OCI-LY7 (cell line): ENCODE data around the gene PLCL1. TPM values are rescaled to one million over a fixed set of nuclear protein-coding genes. Genes with fewer than 3 reads are reported as not detected.

Experiments
- BruUV-seq: library from RNA; stranded (reverse); fragments of 400-500 nt; replicated peaks from 2 replicates; lab custom pipeline; 2021; lab: Mats Ljungman, UMichigan
- CTCF ChIA-PET: fragments of 300-600 bp; sonication (Branson Sonifier 250); formaldehyde crosslinking; loops from one replicate; lab custom pipeline; 2022; ENCODE audit warnings: antibody characterized with exemption; ENCODE audit not compliant: unreplicated experiment; lab: Charles Lee
- POLR2A ChIA-PET: fragments of 300-600 bp; sonication (Branson Sonifier 250); formaldehyde crosslinking; loops from one replicate; lab custom pipeline; 2022; ENCODE audit warnings: antibody characterized with exemption; lab: Charles Lee
- DNase-seq: peaks from one replicate; pipeline ENCODE4 v3.0.0-alpha.2; 2015; ENCODE audit warnings: low spot score
- H2AFZ ChIP-seq: fragments of 200-600 bp; sonication (generic), shearing (Covaris generic); 2 replicates; pipeline ENCODE4 v1.6.1; 2014; ENCODE audit warnings: mild to moderate bottlenecking, antibody characterized with exemption, low read length, moderate library complexity
- H3K27ac ChIP-seq: fragments of 200-600 bp; sonication (generic); 2 replicates; pipeline ENCODE4 v1.5.1; 2014; ENCODE audit warnings: mixed run types, low read depth, mild to moderate bottlenecking, moderate library complexity, low read length, inconsistent platforms; ENCODE audit not compliant: poor library complexity, severe bottlenecking
- H3K36me3 ChIP-seq: fragments of 200-600 bp; sonication (generic); 2 replicates; pipeline ENCODE4 v1.6.1; 2014; ENCODE audit warnings: mild to moderate bottlenecking, antibody characterized with exemption, low read length, moderate library complexity, mixed read lengths; ENCODE audit not compliant: insufficient read depth
- H3K4me1 ChIP-seq: fragments of 200-600 bp; sonication (generic); 2 replicates; pipeline ENCODE4 v1.5.1; 2014; ENCODE audit warnings: mild to moderate bottlenecking, low read length; ENCODE audit not compliant: insufficient read depth, poor library complexity, severe bottlenecking
- H3K4me2 ChIP-seq: fragments of 200-600 bp; sonication (generic); 2 replicates; pipeline ENCODE4 v1.6.1; 2014; ENCODE audit warnings: mild to moderate bottlenecking, low read length
- H3K4me3 ChIP-seq: fragments of 200-600 bp; sonication (generic); 2 replicates; pipeline ENCODE4 v1.5.1; 2014; ENCODE audit warnings: mild to moderate bottlenecking, low read depth, low read length; ENCODE audit not compliant: poor library complexity, severe bottlenecking
- H3K79me2 ChIP-seq: fragments of 200-600 bp; sonication (generic); 2 replicates; pipeline ENCODE4 v1.6.1; 2016; ENCODE audit warnings: low read depth, mild to moderate bottlenecking, low read length, moderate library complexity, mixed read lengths; ENCODE audit not compliant: insufficient read depth
- H3K9me2 ChIP-seq: fragments of 200-600 bp; sonication (generic); 2 replicates; pipeline ENCODE4 v1.6.1; 2016; ENCODE audit warnings: mild to moderate bottlenecking, low read length, mixed read lengths; ENCODE audit not compliant: insufficient read depth
- H3K9me3 ChIP-seq: fragments of 200-600 bp; sonication (generic); 2 replicates; pipeline ENCODE4 v1.6.1; 2014; ENCODE audit warnings: mild to moderate bottlenecking, mixed run types, low read length, mixed read lengths
- H4K20me1 ChIP-seq: fragments of 200-600 bp; sonication (generic); 2 replicates; pipeline ENCODE4 v1.6.1; 2014; ENCODE audit warnings: mild to moderate bottlenecking, antibody characterized with exemption, low read length, moderate library complexity, mixed read lengths; ENCODE audit not compliant: insufficient read depth
- EZH2phosphoT487 ChIP-seq: fragments of 200-600 bp; sonication (generic); IDR thresholded peaks from 2 replicates; pipeline ENCODE4 v1.6.1; 2018; ENCODE audit warnings: low read depth, borderline replicate concordance, mild to moderate bottlenecking, mixed run types, antibody characterized with exemption, low read length, moderate library complexity, mixed read lengths
- intact Hi-C: fragments of 100-400 bp; cut with micrococcal nuclease; formaldehyde crosslinking; loops from one replicate; pipeline ENCODE4 v1.10.0; 2022; ENCODE audit not compliant: unreplicated experiment
- total RNA-seq, 2 experiments: library from RNA; depleted of rRNA in 1 of 2; stranded (reverse); fragments of >200 nt in 1 of 2; shearing (Covaris generic) in 1 of 2; gene quantifications; 2 replicates each; pipeline ENCODE4 v1.2.3, GENCODE V29; 2014 to 2022
- TF ChIP-seq, protein P1 (sequence below): fragments of 200-600 bp; sonication (generic); conservative IDR thresholded peaks from 2 replicates; pipeline ENCODE4 v1.5.1; 2014; ENCODE audit warnings: mild to moderate bottlenecking, antibody characterized with exemption, low read length, moderate library complexity, mixed read lengths

PLCL1 gene
- total RNA-seq, 2 experiments from 2014 or later: 0.03 TPM; not detected in 1

DNA sequence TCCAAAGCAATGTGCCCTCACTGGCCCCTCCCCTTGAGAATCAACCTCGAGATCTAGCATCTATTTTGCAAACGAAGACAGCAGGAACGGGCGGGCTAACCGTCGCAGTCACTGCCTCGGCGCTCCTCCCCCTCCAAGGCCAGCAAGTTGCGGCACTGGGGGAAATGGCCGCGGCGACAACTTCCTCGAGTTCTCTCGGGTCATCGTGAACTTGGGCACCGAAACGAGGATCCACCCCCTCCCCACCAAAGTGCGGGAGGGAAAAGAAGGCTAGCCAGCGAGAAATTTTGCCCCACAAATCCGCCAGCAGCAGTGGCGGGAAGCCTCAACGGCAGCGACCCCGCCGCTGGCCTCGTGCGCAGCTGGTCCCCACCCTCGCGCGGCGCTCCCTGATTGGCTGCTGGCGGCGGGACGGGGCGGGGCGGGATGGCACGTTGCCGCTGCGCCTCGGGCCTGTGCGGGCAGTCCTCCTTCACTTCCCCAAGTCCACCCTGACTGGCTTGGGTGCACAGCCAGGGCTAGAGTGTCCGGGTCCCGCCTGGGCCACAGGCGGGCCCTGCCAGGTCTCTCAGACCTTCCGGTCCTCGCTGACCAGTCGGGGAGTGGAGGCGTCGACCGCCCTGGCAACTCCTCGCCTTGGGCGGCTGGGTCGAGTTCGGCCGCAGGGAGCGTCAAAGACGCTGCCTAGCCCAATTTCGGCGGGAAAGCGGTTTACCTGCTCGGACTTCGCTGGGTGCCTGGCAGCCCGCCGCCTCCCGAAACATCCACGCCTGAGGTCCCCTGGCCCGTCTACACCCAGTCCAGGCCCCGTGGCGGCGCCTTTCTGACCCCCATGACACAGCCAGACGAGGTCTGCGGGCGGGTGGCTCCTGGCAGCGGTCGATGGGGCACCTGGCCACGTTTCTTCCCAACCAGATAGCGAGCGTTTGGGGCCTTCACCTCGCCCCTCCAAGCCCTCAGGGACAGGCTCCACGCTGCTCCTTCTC, 19.1 kb upstream of the PLCL1 start, which contains the start of gene BOLL:
BOLL (minus strand) TSS at position 364 of the 986 bp plus-strand sequence. CDS start 3,469 bp downstream, outside the sequence.
- ChIA-PET POLR2A (no interaction called here), CTCF (no interaction called here)
- Histone ChIP-seq H4K20me1 (no peaks in the 10 kb centered on the region), H3K79me2 (no peaks in the 10 kb centered on the region), H3K4me2 (no peak within 1 kb of the TSS), H3K4me3 (no peak within 1 kb of the TSS), H3K36me3 (no peaks in the 10 kb centered on the region), H3K9me3 (no peaks in the 10 kb centered on the region), H3K4me1 (no peaks in the 10 kb centered on the region), H2AFZ (no peak within 1 kb of the TSS), H3K9me2 (no peaks in the 10 kb centered on the region), H3K27ac (no peak within 1 kb of the TSS)
- intact Hi-C loops: no loop called here
- DNase-seq: no peak
- TF ChIP-seq, protein P1, sequence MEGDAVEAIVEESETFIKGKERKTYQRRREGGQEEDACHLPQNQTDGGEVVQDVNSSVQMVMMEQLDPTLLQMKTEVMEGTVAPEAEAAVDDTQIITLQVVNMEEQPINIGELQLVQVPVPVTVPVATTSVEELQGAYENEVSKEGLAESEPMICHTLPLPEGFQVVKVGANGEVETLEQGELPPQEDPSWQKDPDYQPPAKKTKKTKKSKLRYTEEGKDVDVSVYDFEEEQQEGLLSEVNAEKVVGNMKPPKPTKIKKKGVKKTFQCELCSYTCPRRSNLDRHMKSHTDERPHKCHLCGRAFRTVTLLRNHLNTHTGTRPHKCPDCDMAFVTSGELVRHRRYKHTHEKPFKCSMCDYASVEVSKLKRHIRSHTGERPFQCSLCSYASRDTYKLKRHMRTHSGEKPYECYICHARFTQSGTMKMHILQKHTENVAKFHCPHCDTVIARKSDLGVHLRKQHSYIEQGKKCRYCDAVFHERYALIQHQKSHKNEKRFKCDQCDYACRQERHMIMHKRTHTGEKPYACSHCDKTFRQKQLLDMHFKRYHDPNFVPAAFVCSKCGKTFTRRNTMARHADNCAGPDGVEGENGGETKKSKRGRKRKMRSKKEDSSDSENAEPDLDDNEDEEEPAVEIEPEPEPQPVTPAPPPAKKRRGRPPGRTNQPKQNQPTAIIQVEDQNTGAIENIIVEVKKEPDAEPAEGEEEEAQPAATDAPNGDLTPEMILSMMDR: no peak
- no peak for TF ChIP-seq EZH2phosphoT487
- no TSS peak for BruUV-seq

GRCh38 chr2:197786010-197786877, 18.1 kb upstream of the PLCL1 start:
- DNase-seq: no peak
- Histone ChIP-seq H2AFZ (no peak overlapping the region), H3K27ac (no peak overlapping the region), H3K79me2 (no peaks in the 10 kb centered on the region), H3K4me2 (no peak overlapping the region), H3K9me3 (no peaks in the 10 kb centered on the region), H3K4me1 (no peaks in the 10 kb centered on the region), H3K36me3 (no peaks in the 10 kb centered on the region), H4K20me1 (no peaks in the 10 kb centered on the region), H3K4me3 (no peak overlapping the region), H3K9me2 (no peaks in the 10 kb centered on the region)
- no TSS peak for BruUV-seq
- TF ChIP-seq EZH2phosphoT487: no peak
- TF ChIP-seq, protein P1: no peak
- CTCF ChIA-PET: no interaction called here
- POLR2A ChIA-PET: no interaction called here
- intact Hi-C loops: no loop called here
